Body of pancreas (tissue), 4 donors: ENCODE measurements around the gene SLC39A7. TPM values are rescaled to one million over a fixed set of nuclear protein-coding genes. Genes with fewer than 3 reads are reported as not detected.

ENCODE experiments used
- ATAC-seq: fragments of 150-250 bp; one replicate; pipeline ENCODE4 v1.9.1; 2016
- DNase-seq, 4 donors: peaks; one replicate each; pipeline ENCODE4 v3.0.0-alpha.2; 2019
- H3K27ac ChIP-seq, 4 donors: fragments of 200-600 bp; sonication (generic); 1 replicate in 3 of 4; 2 replicates in 1 of 4; pipeline versions ENCODE4 v1.5.1 to v1.6.1; 2016 to 2019; ENCODE audit warnings: mild to moderate bottlenecking in 1 of 4, mixed read lengths in 1 of 4, moderate library complexity in 1 of 4
- H3K27me3 ChIP-seq, 2 donors: fragments of 200-600 bp; sonication (generic); one replicate each; pipeline ENCODE4 v1.6.0; 2016; ENCODE audit warnings: mild to moderate bottlenecking in 1 of 2
- H3K36me3 ChIP-seq, 2 donors: fragments of 200-600 bp; sonication (generic); replicated peaks in 1 of 2; 2 replicates each; pipeline ENCODE4 v1.5.1; 2016; ENCODE audit warnings: low read depth in 2 of 2; ENCODE audit not compliant: insufficient read depth in 1 of 2
- H3K4me1 ChIP-seq: fragments of 200-600 bp; sonication (generic); one replicate; pipeline ENCODE4 v1.6.0; 2016
- H3K4me3 ChIP-seq, 2 donors: fragments of 200-600 bp; sonication (generic); 1 replicate in 1 of 2; 2 replicates in 1 of 2; pipeline ENCODE4 v1.5.1; 2016 to 2019
- H3K9me3 ChIP-seq, 3 donors: fragments of 200-600 bp; sonication (generic); 1 replicate in 2 of 3; 2 replicates in 1 of 3; pipeline ENCODE4 v1.5.1; 2016
- CTCF ChIP-seq, 7 experiments: fragments of 450-650 bp in 4 of 7; fragments of 200-600 bp in 3 of 7; sonication (generic) in 3 of 7; IDR thresholded peaks; one replicate each; pipeline ENCODE4 v1.5.1; 2016 to 2019; ENCODE audit warnings: antibody characterized with exemption in 7 of 7
- POLR2A ChIP-seq, 3 donors: fragments of 450-650 bp; IDR thresholded peaks; one replicate each; pipeline ENCODE4 v1.6.1; 2016; ENCODE audit warnings: antibody characterized with exemption in 3 of 3, mild to moderate bottlenecking in 2 of 3
- WGBS, 2 donors: methylation state at CpG; one replicate each; pipeline ENCODE4 v1.1.5; 2017; 5-methylcytosine and 5-hydroxymethylcytosine counted together
- intact Hi-C: fragments of 100-400 bp; cut with DNase I; formaldehyde crosslinking; loops from one replicate; pipeline ENCODE4 v1.15.1; 2023
- total RNA-seq, 2 donors: library from RNA; depleted of rRNA; stranded (reverse); fragments of >200 nt; gene quantifications; one replicate each; pipeline ENCODE4 v1.1.0, GENCODE V29; 2016

The SLC39A7 gene
- total RNA-seq, 2 donors from 2014 or later: 57.3 to 67.9 TPM

- TF ChIP-seq POLR2A (IDR thresholded peaks at IDR 0.05) (no peak), CTCF (IDR thresholded peaks at IDR 0.05) (peak in 1 of 7 experiments; percentile 12)
- H3K27me3 ChIP-seq: no peaks in the 10 kb centered on the region
- H3K9me3 ChIP-seq: no peaks in the 10 kb centered on the region
- peak overlapping the region; percentile 90 to 99 (median 96) for H3K27ac ChIP-seq
- intact Hi-C loops: no loop called here
- peaks cover 62% of the 10 kb centered on the region for H3K4me1 ChIP-seq
- DNase-seq: peak in 3 of 4 donors; percentile 80 to 88 (median 84)
- H3K4me3 ChIP-seq: peak overlapping the region; percentile 59 to 71
- 2 to 3% methylated on average over 19 to 26 of the region's 26 CpGs for WGBS, 2 donors
- H3K36me3 ChIP-seq: peaks cover 0 to 20% of the 10 kb centered on the region in 2 donors
- ATAC-seq: peak; percentile 30
Measured at GRCh38 chr6:33199687-33200218, 914 bp upstream of the SLC39A7 start.

DNA sequence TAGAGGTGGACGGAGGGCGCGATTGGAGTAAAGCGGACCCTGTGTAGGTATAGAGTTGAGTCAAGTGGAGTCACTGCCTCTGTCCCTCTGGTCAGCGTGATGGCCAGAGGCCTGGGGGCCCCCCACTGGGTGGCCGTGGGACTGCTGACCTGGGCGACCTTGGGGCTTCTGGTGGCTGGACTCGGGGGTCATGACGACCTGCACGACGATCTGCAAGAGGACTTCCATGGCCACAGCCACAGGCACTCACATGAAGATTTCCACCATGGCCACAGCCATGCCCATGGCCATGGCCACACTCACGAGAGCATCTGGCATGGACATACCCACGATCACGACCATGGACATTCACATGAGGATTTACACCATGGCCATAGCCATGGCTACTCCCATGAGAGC lies 479 bp downstream of the SLC39A7 start:
- WGBS, 2 donors: 2 to 7% methylated on average over 14 of the region's 14 CpGs
- ATAC-seq (peak; percentile 0), DNase-seq (peak in 2 of 4 donors; percentile 29 to 34)
- Histone ChIP-seq H3K4me3 (peak overlapping the region; percentile 59 to 77), H3K9me3 (no peaks in the 10 kb centered on the region), H3K27ac (peak overlapping the region; percentile 90 to 99 (median 96)), H3K27me3 (no peaks in the 10 kb centered on the region), H3K4me1 (peaks cover 74% of the 10 kb centered on the region), H3K36me3 (peaks cover 0 to 10% of the 10 kb centered on the region in 2 donors)
- intact Hi-C loops: no loop called here
- TF ChIP-seq CTCF (IDR thresholded peaks at IDR 0.05) (no peak), POLR2A (IDR thresholded peaks at IDR 0.05) (no peak)

DNA sequence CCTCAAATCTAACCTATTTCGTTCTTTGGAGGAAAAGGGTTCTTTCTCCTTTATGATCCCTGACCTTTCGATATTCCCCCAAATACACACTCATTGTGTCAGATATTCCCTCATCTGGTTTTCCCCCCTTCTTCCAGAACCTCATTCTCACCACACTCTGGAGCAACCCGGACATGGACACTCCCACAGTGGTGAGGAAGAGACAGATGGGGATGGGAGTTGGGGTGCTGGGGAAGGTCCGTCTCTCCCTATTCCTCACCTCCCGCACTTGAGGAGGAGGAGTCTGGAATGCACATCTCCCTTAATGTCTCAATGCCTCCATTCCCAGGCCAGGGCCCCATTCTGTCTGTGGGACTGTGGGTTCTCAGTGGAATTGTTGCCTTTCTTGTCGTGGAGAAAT lies 1.3 kb downstream of the SLC39A7 start:
- no peak for ATAC-seq
- Histone ChIP-seq H3K4me1 (peaks cover 81% of the 10 kb centered on the region), H3K27ac (peak overlapping the region in 3 of 4 donors; percentile 94 to 99 (median 99)), H3K27me3 (no peaks in the 10 kb centered on the region), H3K36me3 (peaks cover 0 to 7% of the 10 kb centered on the region in 2 donors), H3K4me3 (peak overlapping the region; percentile 59 to 77), H3K9me3 (no peaks in the 10 kb centered on the region)
- intact Hi-C loops: no loop called here
- DNase-seq: no peak
- TF ChIP-seq POLR2A (IDR thresholded peaks at IDR 0.05) (no peak), CTCF (IDR thresholded peaks at IDR 0.05) (no peak)
- 25 to 32% methylated on average over 6 of the region's 6 CpGs for WGBS, 2 donors

DNA sequence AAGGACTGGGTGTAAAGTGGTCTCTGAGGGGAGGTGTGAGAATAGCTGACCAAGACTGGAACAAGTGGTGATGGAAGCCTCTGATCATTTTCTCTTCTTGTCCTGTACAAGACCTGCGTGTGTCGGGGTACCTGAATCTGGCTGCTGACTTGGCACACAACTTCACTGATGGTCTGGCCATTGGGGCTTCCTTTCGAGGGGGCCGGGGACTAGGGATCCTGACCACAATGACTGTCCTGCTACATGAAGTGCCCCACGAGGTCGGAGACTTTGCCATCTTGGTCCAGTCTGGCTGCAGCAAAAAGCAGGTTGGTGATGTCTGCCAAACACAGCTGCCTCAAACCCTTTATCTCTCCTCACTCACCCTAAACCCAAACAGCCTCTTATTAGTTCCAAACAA lies 2.1 kb downstream of the SLC39A7 start:
- Histone ChIP-seq H3K4me3 (no peak overlapping the region), H3K27ac (peak overlapping the region in 2 of 4 donors; percentile 27 to 92), H3K27me3 (no peaks in the 10 kb centered on the region), H3K4me1 (peaks cover 81% of the 10 kb centered on the region), H3K36me3 (peaks cover 0 to 6% of the 10 kb centered on the region in 2 donors), H3K9me3 (no peaks in the 10 kb centered on the region)
- 54 to 55% methylated on average over 6 of the region's 6 CpGs for WGBS, 2 donors
- TF ChIP-seq CTCF (IDR thresholded peaks at IDR 0.05) (no peak), POLR2A (IDR thresholded peaks at IDR 0.05) (no peak)
- ATAC-seq (no peak), DNase-seq (no peak)
- intact Hi-C loops: no loop called here
